Activated CD4-positive, alpha-beta T cell treated with anti-CD3 and anti-CD28 coated beads, Interleukin-2, Interleukin-6, amounts not matched to agents 100 ng/mL and 50 ng/mL, durations not matched to agents 16 hours and 8 hours (primary cell): Measurements from ENCODE around the gene TAF3.

Source experiments
- DNase-seq: peaks from one replicate; pipeline ENCODE4 v3.0.0-alpha.2; 2020

TAF3 gene

GRCh38 chr10:8035641-8036470 is 217.6 kb downstream of the TAF3 start:
- DNase-seq, result no peak

GRCh38 chr10:8036506-8037198 is 218.3 kb downstream of the TAF3 start:
- no peak for DNase-seq

GRCh38 chr10:8037199-8037801 is 219.0 kb downstream of the TAF3 start:
- no peak for DNase-seq

GRCh38 chr10:8037941-8038894 is 219.9 kb downstream of the TAF3 start:
- DNase-seq, result no peak

GRCh38 chr10:8039321-8039881 is 221.1 kb downstream of the TAF3 start:
- no peak for DNase-seq

GRCh38 chr10:8040651-8041050 is 222.3 kb downstream of the TAF3 start:
- DNase-seq, result no peak

- DNase-seq, result no peak
Observed at GRCh38 chr10:8041284-8041991, 223.1 kb downstream of the TAF3 start.

GRCh38 chr10:8041992-8042720 is 223.9 kb downstream of the TAF3 start:
- no peak for DNase-seq

- no peak for DNase-seq
Observed at GRCh38 chr10:8042721-8043568, 224.6 kb downstream of the TAF3 start.

GRCh38 chr10:8043569-8044306 is 225.4 kb downstream of the TAF3 start:
- DNase-seq, result no peak

GRCh38 chr10:8044331-8044907 is 226.1 kb downstream of the TAF3 start:
- DNase-seq, result no peak

GRCh38 chr10:8044908-8045725 is 226.8 kb downstream of the TAF3 start:
- DNase-seq, result no peak

- DNase-seq, result no peak
Observed at GRCh38 chr10:8045726-8046494, 227.6 kb downstream of the TAF3 start.

GRCh38 chr10:8047452-8048280 is 229.4 kb downstream of the TAF3 start:
- DNase-seq, result no peak

- peak; percentile 77 for DNase-seq
Observed at GRCh38 chr10:8048281-8049008, 230.1 kb downstream of the TAF3 start.
